Stimulated activated CD8-positive, alpha-beta memory T cell treated with anti-CD3 and anti-CD28 coated beads, Interleukin-12 subunit alpha, Interleukin-12 subunit beta, amount 100 ng/mL, for 24 hours (primary cell): ENCODE data around the gene EFCAB11.

ENCODE experiments used
- DNase-seq: peaks from one replicate; pipeline ENCODE4 v3.0.0-alpha.2; 2020; ENCODE audit errors: extremely low read depth

Gene EFCAB11

DNA sequence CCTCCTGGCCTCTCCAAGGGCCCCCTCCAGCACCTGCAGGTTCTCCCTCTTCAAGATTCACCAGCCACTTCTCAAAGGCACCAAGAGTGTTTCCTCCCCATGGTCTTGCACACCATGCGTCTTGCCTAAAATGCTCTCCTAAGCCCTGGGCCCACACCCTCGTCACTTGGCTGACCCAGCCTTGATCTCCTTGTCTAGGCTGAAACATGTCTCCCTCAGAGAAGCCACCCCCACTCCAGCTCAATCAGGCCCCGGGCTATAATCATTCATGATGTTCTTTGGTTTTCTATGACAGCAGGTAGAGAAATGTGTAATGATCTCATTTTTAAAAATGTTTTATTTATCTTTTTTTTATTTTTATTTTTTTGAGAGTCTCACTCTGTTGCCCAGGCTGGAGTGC, 88.1 kb downstream of the EFCAB11 start:
- DNase-seq = no peak

- DNase-seq = no peak
Measured at GRCh38 chr14:89865153-89865552, 89.4 kb downstream of the EFCAB11 start.

DNA sequence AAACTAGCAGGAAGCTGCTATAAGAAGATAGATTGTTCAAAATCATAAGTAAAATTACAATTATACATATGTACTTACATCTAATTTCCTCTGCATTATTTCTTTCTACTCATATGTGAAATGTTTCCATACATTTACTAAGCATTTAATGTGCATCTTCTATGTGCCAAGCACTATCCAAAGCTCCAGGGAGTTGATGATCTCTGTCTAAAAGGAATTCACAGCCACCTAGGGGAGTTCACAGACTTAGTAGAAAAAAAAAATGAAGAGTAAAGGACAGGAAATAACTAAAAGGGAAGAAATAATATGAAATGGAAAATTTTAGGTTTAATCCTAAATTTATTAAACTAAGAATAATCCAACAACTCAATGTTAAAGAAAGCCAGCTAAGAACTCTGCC, 91.7 kb downstream of the EFCAB11 start:
- DNase-seq = no peak

- no peak for DNase-seq
Measured at GRCh38 chr14:89861630-89862029, 92.9 kb downstream of the EFCAB11 start.

GRCh38 chr14:89858089-89858488, 96.4 kb downstream of the EFCAB11 start:
- DNase-seq = no peak

DNA sequence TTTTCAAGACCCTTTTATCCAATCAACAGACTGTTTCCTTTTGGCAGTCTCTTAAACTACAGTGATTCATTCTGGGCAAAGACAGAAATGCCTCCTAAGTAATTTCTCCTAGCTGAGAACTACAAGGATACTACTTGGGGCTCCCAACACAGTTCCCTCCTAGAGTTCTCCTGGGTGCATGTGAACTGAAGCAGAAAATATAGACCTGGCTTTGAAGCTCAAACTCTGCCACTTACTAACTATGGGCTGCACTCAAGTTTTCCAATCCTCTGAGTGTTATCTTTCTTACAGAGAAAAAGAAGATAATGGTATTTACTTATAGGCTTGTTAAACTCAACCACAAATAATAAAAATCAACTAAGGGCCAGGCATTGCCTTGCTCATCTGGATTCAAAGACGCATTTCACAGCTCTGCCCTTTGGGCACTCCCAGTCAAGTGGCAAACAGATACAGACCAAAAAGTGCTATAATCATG, 97.6 kb downstream of the EFCAB11 start:
- no peak for DNase-seq

- no peak for DNase-seq
Measured at GRCh38 chr14:89855961-89856656, 98.4 kb downstream of the EFCAB11 start.

GRCh38 chr14:89853936-89854693, 100.4 kb downstream of the EFCAB11 start:
- DNase-seq = no peak

GRCh38 chr14:89851106-89851505, 103.4 kb downstream of the EFCAB11 start:
- no peak for DNase-seq

DNA sequence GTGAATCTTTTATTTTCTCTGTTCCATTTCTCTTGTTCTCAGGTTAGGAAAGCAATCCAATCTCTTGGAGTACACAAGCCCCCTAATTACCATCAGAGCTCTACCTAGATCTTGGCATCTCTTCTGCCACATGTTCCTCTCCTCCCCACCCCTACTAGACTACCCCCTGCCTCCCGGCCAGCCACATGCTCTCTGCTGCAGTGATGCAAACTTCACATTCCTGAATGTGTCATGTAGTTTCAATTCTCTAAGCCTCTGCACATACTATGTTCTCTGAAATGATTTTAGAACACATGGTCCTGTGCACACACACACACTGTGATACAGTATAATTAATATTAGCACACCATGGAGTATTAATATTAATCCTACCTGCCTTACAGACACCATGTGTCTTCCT, 104.6 kb downstream of the EFCAB11 start:
- DNase-seq = no peak

GRCh38 chr14:89848165-89848564, 106.4 kb downstream of the EFCAB11 start:
- no peak for DNase-seq

DNA sequence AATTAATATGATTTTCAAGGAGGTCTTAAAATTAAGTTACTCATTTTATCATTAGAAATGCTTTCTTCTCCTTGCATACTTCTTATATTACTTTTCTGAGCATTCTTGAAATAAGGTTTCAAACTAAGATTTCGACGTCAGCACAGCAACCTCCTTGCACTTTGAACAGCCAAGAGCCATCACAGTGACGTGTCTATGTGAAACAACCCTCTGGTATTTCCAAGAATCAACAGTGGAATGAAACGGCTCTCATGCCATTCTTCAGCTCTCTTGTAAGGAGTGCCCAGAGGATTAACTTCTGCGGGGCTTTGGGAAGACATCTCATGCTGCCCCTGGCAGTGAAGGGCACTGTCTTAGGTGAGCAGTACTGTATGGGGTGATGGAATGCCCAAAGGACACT, 109.2 kb downstream of the EFCAB11 start:
- no peak for DNase-seq

DNA sequence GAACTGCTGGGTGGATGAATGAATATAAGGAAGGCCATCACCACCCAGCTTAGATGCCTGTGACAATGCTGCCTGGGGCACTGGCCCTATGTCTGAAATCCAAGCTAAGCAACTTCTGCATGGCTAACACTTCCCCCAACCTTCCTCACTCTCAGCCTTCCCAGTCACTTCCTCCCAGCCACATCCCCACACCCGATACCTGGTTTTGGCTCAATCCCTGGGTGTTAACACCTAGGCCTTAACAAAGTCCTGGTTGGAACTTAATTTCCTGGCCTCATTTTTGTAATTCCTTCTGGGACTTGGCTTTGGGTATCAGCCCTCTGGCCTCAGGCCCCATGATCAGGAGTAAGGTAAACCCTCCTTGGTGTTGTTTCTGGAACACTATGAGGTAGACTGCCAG, 110.0 kb downstream of the EFCAB11 start:
- DNase-seq = no peak

- no peak for DNase-seq
Measured at GRCh38 chr14:89842837-89843236, 111.7 kb downstream of the EFCAB11 start.

GRCh38 chr14:89841851-89842250, 112.7 kb downstream of the EFCAB11 start:
- DNase-seq = no peak

GRCh38 chr14:89836830-89837469, 117.6 kb downstream of the EFCAB11 start:
- no peak for DNase-seq

GRCh38 chr14:89833661-89834060, 120.9 kb downstream of the EFCAB11 start:
- DNase-seq = no peak

DNA sequence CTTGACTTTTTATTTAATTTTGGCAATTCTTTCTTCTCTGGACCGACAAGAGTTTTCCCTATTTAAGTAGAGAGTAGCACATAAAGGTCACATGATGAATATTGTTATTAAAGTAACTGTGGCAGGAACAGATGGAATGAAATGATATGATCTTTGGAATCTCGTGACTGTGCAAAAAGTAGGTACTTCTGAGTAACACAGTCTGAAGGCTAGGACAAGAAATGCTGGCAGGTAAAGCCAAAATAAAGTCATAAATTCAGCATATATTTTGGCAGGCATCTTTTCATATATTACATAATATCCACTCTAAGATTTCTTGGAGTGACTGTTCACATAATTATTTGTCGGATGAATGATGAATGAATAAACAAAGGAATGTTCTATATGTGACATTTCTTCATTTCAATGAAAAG, 121.4 kb downstream of the EFCAB11 start:
- no peak for DNase-seq

GRCh38 chr14:89828471-89829165, 125.9 kb downstream of the EFCAB11 start:
- no peak for DNase-seq

DNA sequence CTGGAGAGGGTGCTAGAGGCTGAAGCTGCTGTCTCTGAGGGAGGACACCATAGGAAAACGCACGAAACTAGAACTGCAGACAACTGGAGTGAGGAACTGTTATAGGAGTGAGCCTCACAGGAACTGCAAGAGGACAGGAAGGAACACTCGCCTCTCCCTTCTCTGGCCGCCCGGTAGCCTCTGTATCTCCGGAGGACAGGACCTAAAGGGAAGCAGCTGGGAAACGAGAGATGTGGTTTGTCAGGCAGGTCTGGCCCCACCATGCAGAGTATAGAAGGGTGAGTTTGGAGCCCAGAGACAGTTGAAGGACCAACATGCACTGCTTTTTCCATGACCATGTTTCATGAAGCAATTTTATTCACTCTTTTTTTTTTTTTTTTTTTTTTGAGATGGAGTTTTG, 127.3 kb downstream of the EFCAB11 start:
- no peak for DNase-seq

GRCh38 chr14:89826596-89826995, 127.9 kb downstream of the EFCAB11 start:
- DNase-seq = no peak

DNA sequence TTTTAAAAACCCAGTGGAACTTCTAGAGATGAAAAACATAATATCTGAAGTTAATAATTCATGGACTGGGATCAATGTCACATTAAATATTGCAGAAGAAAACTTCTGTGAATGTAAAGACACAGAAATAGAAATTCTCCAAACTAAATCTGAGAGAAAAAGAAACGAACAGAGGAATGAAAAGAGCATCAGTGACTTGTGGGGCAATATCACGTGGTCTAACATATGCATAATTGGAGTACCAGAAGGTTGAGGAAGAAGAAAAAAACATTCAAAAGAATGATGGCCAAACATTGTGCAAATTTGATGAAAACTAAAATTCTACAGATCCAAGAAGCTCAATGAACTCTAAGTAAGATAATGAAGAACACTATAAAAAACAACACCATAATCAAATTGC, 130.8 kb downstream of the EFCAB11 start:
- DNase-seq = no peak
